NCI-H128 (cell line): Measurements from ENCODE around the gene TRAF2.

Experiments used
- DNase-seq: peaks from one replicate; lab custom pipeline; 2025; ENCODE audit not compliant: unreplicated experiment; lab: John Stamatoyannopoulos, UW

Gene TRAF2

GRCh38 chr9:136960212-136960937, 74.1 kb downstream of the TRAF2 start:
- DNase-seq: no peak

- no peak for DNase-seq
These were observed 74.6 kb downstream of the TRAF2 start for GRCh38 chr9:136960938-136961275.

- no peak for DNase-seq
These were observed 75.2 kb downstream of the TRAF2 start for GRCh38 chr9:136961279-136962065.

- DNase-seq: no peak
These were observed 75.8 kb downstream of the TRAF2 start for GRCh38 chr9:136962163-136962562.

GRCh38 chr9:136962701-136963248, 76.5 kb downstream of the TRAF2 start:
- DNase-seq: no peak

GRCh38 chr9:136963341-136963740, 77.0 kb downstream of the TRAF2 start:
- DNase-seq: no peak

GRCh38 chr9:136963751-136964150, 77.4 kb downstream of the TRAF2 start:
- no peak for DNase-seq

GRCh38 chr9:136964171-136964689, 77.9 kb downstream of the TRAF2 start:
- DNase-seq: no peak

GRCh38 chr9:136964833-136965422, 78.6 kb downstream of the TRAF2 start:
- no peak for DNase-seq

- DNase-seq: no peak
These were observed 79.6 kb downstream of the TRAF2 start for GRCh38 chr9:136965771-136966484.

- DNase-seq: no peak
These were observed 82.2 kb downstream of the TRAF2 start for GRCh38 chr9:136968333-136969127.

- DNase-seq: no peak
These were observed 82.8 kb downstream of the TRAF2 start for GRCh38 chr9:136969150-136969549.

GRCh38 chr9:136969774-136970173, 83.5 kb downstream of the TRAF2 start:
- DNase-seq: no peak

GRCh38 chr9:136970361-136970760, 84.0 kb downstream of the TRAF2 start:
- DNase-seq: no peak

GRCh38 chr9:136971746-136972145, 85.4 kb downstream of the TRAF2 start:
- DNase-seq: no peak

- no peak for DNase-seq
These were observed 86.0 kb downstream of the TRAF2 start for GRCh38 chr9:136972335-136972734.

GRCh38 chr9:136972743-136973142, 86.4 kb downstream of the TRAF2 start:
- no peak for DNase-seq

- no peak for DNase-seq
These were observed 87.6 kb downstream of the TRAF2 start for GRCh38 chr9:136973618-136974617.
